Karpas-422 (cell line): ENCODE measurements around the gene ALDH4A1. TPM values are rescaled to one million over a fixed set of nuclear protein-coding genes. Genes with fewer than 3 reads are reported as not detected.
"Not testable (repeated sequence)": the region's sequence is repeated elsewhere in the genome, so short reads cannot be mapped to it uniquely, and the experiment has no call there.

Source experiments
- DNase-seq: peaks from one replicate; pipeline ENCODE4 v3.0.0-alpha.2; 2015
- H2AFZ ChIP-seq: fragments of 200-600 bp; sonication (generic); 2 replicates; pipeline ENCODE4 v1.6.1; 2014; ENCODE audit warnings: antibody characterized with exemption, low read length, mixed read lengths
- H3K27ac ChIP-seq: fragments of 200-600 bp; sonication (generic); 2 replicates; pipeline ENCODE4 v1.5.1; 2014; ENCODE audit warnings: mild to moderate bottlenecking, low read length, moderate library complexity
- H3K27me3 ChIP-seq: fragments of 200-600 bp; sonication (generic); 2 replicates; pipeline ENCODE4 v1.6.1; 2014; ENCODE audit warnings: low read length, mixed read lengths
- H3K36me3 ChIP-seq: fragments of 200-600 bp; sonication (generic); 2 replicates; pipeline ENCODE4 v1.6.1; 2014; ENCODE audit warnings: low read length, mixed read lengths; ENCODE audit not compliant: insufficient read depth
- H3K4me1 ChIP-seq: fragments of 200-600 bp; sonication (generic); 2 replicates; pipeline ENCODE4 v1.6.1; 2014; ENCODE audit warnings: mild to moderate bottlenecking, low read length, mixed read lengths
- H3K4me2 ChIP-seq: fragments of 200-600 bp; sonication (generic); 2 replicates; pipeline ENCODE4 v1.6.1; 2014; ENCODE audit warnings: low read length, low read depth, mild to moderate bottlenecking; ENCODE audit not compliant: poor library complexity, severe bottlenecking
- H3K4me3 ChIP-seq: fragments of 200-600 bp; sonication (generic); 2 replicates; pipeline ENCODE4 v1.5.1; 2014; ENCODE audit warnings: mild to moderate bottlenecking, antibody characterized with exemption, low read length, mixed read lengths
- H3K79me2 ChIP-seq: fragments of 200-600 bp; sonication (generic); 2 replicates; pipeline ENCODE4 v1.6.1; 2014; ENCODE audit warnings: mild to moderate bottlenecking, low read length, mixed read lengths
- H3K9ac ChIP-seq: fragments of 200-600 bp; sonication (generic); 2 replicates; pipeline ENCODE4 v1.6.0; 2014; ENCODE audit warnings: low read length
- H3K9me2 ChIP-seq: fragments of 200-600 bp; sonication (generic), shearing (Covaris generic); replicated peaks from 2 replicates; pipeline ENCODE4 v1.6.0; 2014; ENCODE audit warnings: mild to moderate bottlenecking, low read length, moderate library complexity; ENCODE audit not compliant: insufficient read depth
- H3K9me3 ChIP-seq: fragments of 300-700, 200-600 bp; sonication (generic); 2 replicates; pipeline ENCODE4 v1.6.1; 2014; ENCODE audit warnings: low read length, mixed read lengths
- H4K20me1 ChIP-seq: fragments of 200-600 bp; sonication (generic); 2 replicates; pipeline ENCODE4 v1.6.1; 2014; ENCODE audit warnings: mild to moderate bottlenecking, antibody characterized with exemption, low read length, low read depth; ENCODE audit not compliant: insufficient read depth
- total RNA-seq: library from RNA; depleted of rRNA; stranded (reverse); fragments of >200 nt; shearing (Covaris generic); gene quantifications from 2 replicates; pipeline ENCODE4 v1.2.3, GENCODE V29; 2014; ENCODE audit warnings: low replicate concordance

Gene ALDH4A1
- total RNA-seq, 1 experiment from 2014 or later = not detected

DNA sequence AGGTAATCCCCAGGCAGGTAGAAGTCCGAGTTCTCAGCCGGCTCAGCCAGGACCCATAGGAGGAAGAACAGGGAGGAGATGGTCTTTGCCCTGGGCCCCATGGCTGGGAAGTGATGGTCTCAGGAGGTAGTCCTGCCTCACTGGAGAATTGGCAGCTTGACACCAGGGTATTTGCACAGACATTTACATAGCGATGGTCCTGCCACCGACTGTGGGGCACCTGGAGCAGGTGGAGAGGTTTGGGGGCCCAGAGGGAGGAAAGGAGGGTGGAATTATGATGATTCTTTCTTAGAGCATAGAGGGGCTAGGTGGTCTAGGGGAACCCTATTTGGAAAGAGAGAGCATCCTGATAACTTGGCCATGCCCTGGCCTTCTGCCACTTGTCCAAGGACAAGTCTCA, 42.8 kb downstream of the ALDH4A1 start, which contains the start of gene TAS1R2:
TAS1R2 (minus strand) TSS at position 101 of the 400 bp plus-strand sequence; CDS start at position 101, 0 bp downstream.
- no peaks in the 10 kb centered on the region for H3K9me3 ChIP-seq

DNA sequence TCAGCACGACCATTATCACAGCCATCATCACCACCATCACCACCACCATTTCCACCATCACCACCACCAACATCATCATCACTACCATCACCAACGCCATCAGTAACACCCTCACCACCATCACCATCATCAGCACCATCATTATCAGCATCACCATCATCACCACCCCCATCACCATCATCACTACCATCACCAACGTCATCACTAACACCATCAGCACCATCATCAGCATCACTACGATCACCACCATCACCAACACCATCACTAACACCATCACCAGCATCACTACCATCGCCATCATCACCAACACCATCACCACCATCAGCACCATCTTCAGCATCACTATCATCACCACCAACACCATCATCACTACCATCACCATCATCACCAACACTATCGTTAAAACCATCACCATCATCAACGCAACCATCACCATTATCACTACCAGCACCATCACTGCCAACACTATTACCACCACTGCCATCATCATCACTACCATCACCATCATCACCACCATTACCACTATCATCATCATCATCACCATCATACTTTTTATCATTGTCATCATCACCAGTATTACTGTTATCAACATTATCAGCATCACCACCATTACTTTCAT, 44.2 kb downstream of the ALDH4A1 start:
- Histone ChIP-seq H3K27me3 (no peaks in the 10 kb centered on the region), H3K36me3 (no peaks in the 10 kb centered on the region), H3K79me2 (no peaks in the 10 kb centered on the region), H3K9me3 (no peaks in the 10 kb centered on the region), H3K9ac (no peak overlapping the region), H3K27ac (no peak overlapping the region), H3K9me2 (no peaks in the 10 kb centered on the region), H3K4me3 (no peak overlapping the region), H3K4me2 (no peak overlapping the region), H4K20me1 (no peaks in the 10 kb centered on the region), H2AFZ (no peak overlapping the region), H3K4me1 (no peaks in the 10 kb centered on the region)
- no peak for DNase-seq

More for the DNA sequence above, 42.8 kb downstream of the ALDH4A1 start, which contains the start of gene TAS1R2:
- H3K4me2 ChIP-seq = no peak within 1 kb of the TSS
- H3K4me3 ChIP-seq = no peak within 1 kb of the TSS
- no peaks in the 10 kb centered on the region for H4K20me1 ChIP-seq
- H3K4me1 ChIP-seq = no peaks in the 10 kb centered on the region
- H3K9ac ChIP-seq = no peak within 1 kb of the TSS
- no peak within 1 kb of the TSS for H2AFZ ChIP-seq
- no peak for DNase-seq
- H3K27me3 ChIP-seq = no peaks in the 10 kb centered on the region
- no peaks in the 10 kb centered on the region for H3K9me2 ChIP-seq
- H3K36me3 ChIP-seq = no peaks in the 10 kb centered on the region
- no peaks in the 10 kb centered on the region for H3K79me2 ChIP-seq
- H3K27ac ChIP-seq = no peak within 1 kb of the TSS

DNA sequence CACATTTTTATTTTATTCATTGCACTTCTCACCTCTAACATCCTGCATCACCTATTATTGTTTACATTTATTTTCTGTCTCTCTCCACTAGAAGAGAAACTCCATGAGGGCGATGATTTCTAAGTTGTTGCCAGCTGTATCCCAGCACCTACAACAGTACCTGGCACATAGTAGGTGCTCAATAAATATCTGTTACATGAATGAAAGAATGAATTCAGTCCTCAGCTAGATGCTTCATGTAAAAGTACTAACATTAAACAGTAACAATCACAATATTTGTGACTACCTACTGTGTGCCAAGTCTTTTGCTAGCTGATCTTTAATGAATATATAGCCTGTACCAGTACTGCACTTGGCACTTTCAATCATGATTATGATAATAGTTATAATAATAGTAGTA, 45.9 kb downstream of the ALDH4A1 start:
- Histone ChIP-seq H3K4me1 (no peaks in the 10 kb centered on the region), H3K4me2 (no peak overlapping the region), H3K9ac (no peak overlapping the region), H3K9me2 (no peaks in the 10 kb centered on the region), H3K27ac (no peak overlapping the region), H3K79me2 (no peaks in the 10 kb centered on the region), H3K27me3 (no peaks in the 10 kb centered on the region), H3K4me3 (no peak overlapping the region), H2AFZ (no peak overlapping the region), H3K36me3 (no peaks in the 10 kb centered on the region), H3K9me3 (no peaks in the 10 kb centered on the region), H4K20me1 (no peaks in the 10 kb centered on the region)
- no peak for DNase-seq

DNA sequence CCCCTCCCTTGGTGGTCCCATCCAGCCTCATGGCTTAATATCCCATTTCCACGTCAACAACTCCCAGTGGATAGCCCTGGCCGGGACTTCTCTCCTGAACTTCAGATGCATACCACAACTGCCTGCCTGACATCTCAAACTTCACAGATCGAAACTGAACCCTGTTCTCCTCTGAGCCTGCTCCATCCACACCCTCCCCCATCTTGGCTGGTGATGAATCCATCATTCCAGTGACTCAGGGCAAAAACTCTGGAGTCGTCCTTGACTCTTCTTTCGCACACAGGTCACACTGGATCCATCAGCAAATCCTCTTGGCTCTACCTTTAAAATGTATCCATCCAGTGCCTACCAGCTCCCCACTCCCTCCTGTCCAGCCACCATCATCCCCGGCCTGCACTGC, 46.8 kb downstream of the ALDH4A1 start:
- Histone ChIP-seq H3K9me2 (no peaks in the 10 kb centered on the region), H3K4me3 (no peak overlapping the region), H3K4me2 (no peak overlapping the region), H3K9ac (no peak overlapping the region), H3K79me2 (no peaks in the 10 kb centered on the region), H3K27me3 (no peaks in the 10 kb centered on the region), H3K9me3 (no peaks in the 10 kb centered on the region), H3K36me3 (no peaks in the 10 kb centered on the region), H3K27ac (no peak overlapping the region), H2AFZ (no peak overlapping the region), H3K4me1 (no peaks in the 10 kb centered on the region), H4K20me1 (no peaks in the 10 kb centered on the region)
- no peak for DNase-seq

DNA sequence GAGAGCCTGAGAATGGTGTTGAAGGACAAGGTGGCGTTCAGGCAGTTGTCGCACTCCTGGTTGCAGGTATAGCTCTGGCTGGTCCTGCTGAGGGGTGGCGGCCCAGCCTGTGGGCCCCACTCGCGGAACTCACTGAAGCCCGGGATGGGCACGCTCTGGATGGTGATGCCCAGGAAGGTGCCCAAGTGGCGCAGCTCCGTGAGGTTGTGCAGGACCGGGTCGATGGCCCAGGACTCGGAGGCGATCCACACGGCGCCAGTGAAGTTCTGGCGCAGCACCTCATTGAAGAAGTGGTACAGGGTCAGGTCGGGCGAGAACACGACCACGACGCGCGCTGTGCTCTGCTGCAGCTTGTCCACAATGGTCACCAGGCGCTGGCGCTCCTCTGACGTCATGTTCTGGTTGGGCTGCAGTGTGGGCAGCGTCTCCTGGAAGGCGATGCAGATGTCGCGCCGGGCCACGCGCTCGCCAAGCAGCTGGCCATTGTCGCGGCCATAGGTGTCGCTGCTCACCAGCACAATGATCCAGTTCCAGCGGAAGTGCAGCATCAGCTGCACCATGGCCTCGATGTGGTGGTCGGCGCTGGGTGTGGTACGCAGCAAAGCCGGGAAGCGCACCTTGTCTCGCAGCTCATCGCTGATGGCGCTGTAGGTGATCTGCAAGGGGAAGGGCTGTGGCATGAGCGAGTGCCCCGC, 47.9 kb downstream of the ALDH4A1 start:
- DNase-seq = no peak
- Histone ChIP-seq H4K20me1 (no peaks in the 10 kb centered on the region), H3K4me2 (no peak overlapping the region), H3K36me3 (no peaks in the 10 kb centered on the region), H3K27ac (no peak overlapping the region), H3K9me2 (no peaks in the 10 kb centered on the region), H3K27me3 (no peaks in the 10 kb centered on the region), H2AFZ (no peak overlapping the region), H3K4me1 (no peaks in the 10 kb centered on the region), H3K9ac (no peak overlapping the region), H3K4me3 (no peak overlapping the region), H3K79me2 (no peaks in the 10 kb centered on the region), H3K9me3 (no peaks in the 10 kb centered on the region)

DNA sequence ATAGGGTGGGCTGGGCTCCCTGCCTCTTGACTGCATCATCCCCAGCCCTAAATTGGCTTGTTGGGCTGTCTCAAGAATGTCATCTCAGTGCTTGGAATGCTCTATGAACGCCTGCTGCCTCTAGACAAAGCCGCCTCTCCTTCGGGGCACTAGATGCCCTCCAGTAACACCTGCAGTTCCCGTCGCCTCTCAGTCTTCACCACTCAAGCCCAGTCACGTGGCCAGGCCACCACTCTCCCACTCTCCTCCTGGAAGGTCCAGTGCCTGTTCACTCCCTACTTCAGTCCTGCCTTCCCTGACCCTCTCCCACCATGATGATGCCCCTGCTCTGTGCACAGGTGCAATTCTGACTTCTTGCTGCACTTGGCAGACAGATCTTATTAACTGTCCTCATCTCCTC, 49.9 kb downstream of the ALDH4A1 start:
- H3K4me2 ChIP-seq = no peak overlapping the region
- H3K9me3 ChIP-seq = no peaks in the 10 kb centered on the region
- H3K4me1 ChIP-seq = no peaks in the 10 kb centered on the region
- no peak overlapping the region for H3K4me3 ChIP-seq
- no peak overlapping the region for H3K27ac ChIP-seq
- no peaks in the 10 kb centered on the region for H3K36me3 ChIP-seq
- no peak overlapping the region for H3K9ac ChIP-seq
- no peaks in the 10 kb centered on the region for H3K9me2 ChIP-seq
- DNase-seq = no peak
- no peaks in the 10 kb centered on the region for H3K79me2 ChIP-seq
- no peak overlapping the region for H2AFZ ChIP-seq
- no peaks in the 10 kb centered on the region for H4K20me1 ChIP-seq
- H3K27me3 ChIP-seq = no peaks in the 10 kb centered on the region

DNA sequence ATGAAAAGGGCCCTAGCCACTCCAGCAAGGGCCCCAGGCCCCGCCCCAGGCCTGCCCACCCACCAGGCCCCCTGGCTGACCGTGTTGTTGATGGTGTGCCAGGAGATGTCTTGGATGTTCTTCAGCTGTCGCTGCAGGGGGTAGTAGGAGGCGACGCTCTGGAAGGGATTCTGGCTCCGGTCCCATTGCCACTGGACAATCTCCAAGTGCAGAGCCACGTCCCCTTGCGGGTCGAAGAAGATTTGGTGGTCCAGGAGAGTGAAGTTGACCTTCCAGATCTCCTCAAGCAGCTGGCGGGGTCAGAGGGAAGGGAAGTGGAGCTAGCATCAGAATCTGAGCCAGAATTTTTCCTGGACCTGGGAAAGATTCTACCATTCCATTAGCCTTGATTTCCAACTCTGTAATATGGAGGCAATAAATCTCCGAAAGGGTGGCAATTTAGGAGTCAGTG, 53.1 kb downstream of the ALDH4A1 start:
- Histone ChIP-seq H3K36me3 (no peaks in the 10 kb centered on the region), H3K27me3 (no peaks in the 10 kb centered on the region), H3K9me3 (no peaks in the 10 kb centered on the region), H3K27ac (no peak overlapping the region), H3K4me3 (no peak overlapping the region), H2AFZ (no peak overlapping the region), H3K9me2 (no peaks in the 10 kb centered on the region), H3K4me2 (no peak overlapping the region), H3K4me1 (no peaks in the 10 kb centered on the region), H3K79me2 (no peaks in the 10 kb centered on the region), H4K20me1 (no peaks in the 10 kb centered on the region), H3K9ac (no peak overlapping the region)
- no peak for DNase-seq

DNA sequence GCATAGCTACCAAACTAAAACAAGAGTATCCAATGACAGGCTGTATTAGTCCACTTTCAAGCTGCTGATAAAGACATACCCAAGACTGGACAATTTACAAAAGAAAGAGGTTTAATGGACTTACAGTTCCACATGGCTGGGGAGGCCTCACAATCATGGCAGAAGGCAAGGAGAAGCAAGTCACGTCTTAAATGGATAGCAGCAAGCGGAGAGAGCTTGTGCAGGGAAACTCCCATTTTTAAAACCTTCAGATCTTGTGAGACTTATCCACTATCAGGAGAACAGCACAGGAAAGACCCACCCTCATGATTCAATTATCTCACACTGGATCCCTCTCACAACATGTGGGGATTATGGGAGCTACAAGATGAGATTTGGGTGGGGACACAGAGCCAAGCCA, 54.6 kb downstream of the ALDH4A1 start:
- not testable (repeated sequence) for H3K4me3 ChIP-seq, H3K9me2 ChIP-seq, H4K20me1 ChIP-seq, H3K4me1 ChIP-seq, DNase-seq, H3K79me2 ChIP-seq, H3K4me2 ChIP-seq, H3K27ac ChIP-seq, H3K9me3 ChIP-seq, H3K27me3 ChIP-seq, H2AFZ ChIP-seq, H3K9ac ChIP-seq, H3K36me3 ChIP-seq
